Ectodermal cell (in vitro differentiated cells): ENCODE data around the gene MRPL37.

Experiments
- H3K27ac ChIP-seq: 2 replicates; pipeline ENCODE4 v1.7.0; 2013; ENCODE audit warnings: mild to moderate bottlenecking, low read depth, low read length; ENCODE audit not compliant: insufficient read depth, poor library complexity, severe bottlenecking
- H3K27me3 ChIP-seq: 2 replicates; pipeline ENCODE4 v1.7.0; 2013; ENCODE audit warnings: mild to moderate bottlenecking, low read length; ENCODE audit not compliant: insufficient read depth, control insufficient read depth, poor library complexity, severe bottlenecking
- H3K36me3 ChIP-seq: one replicate; pipeline ENCODE4 v1.7.0; 2013; ENCODE audit warnings: low read length; ENCODE audit not compliant: control insufficient read depth, insufficient read depth
- H3K4me1 ChIP-seq: one replicate; pipeline ENCODE4 v1.7.0; 2013; ENCODE audit warnings: low read length; ENCODE audit not compliant: control insufficient read depth, insufficient read depth
- H3K4me3 ChIP-seq: 2 replicates; pipeline ENCODE4 v1.7.0; 2013; ENCODE audit warnings: low read depth, low read length, control low read depth; ENCODE audit not compliant: insufficient read depth
- H3K9me3 ChIP-seq: 2 replicates; pipeline ENCODE4 v1.7.0; 2013; ENCODE audit warnings: mild to moderate bottlenecking, low read length, moderate library complexity; ENCODE audit not compliant: control insufficient read depth
- WGBS, 2 experiments: methylation state at CpG; one replicate each; pipeline ENCODE4 v1.1.7; 2013; ENCODE audit warnings: missing lambda C conversion rate in 2 of 2; 5-methylcytosine and 5-hydroxymethylcytosine counted together

The MRPL37 gene

GRCh38 chr1:54238353-54239034 lies 38.5 kb downstream of the MRPL37 start:
- H3K27me3 ChIP-seq = no peaks in the 10 kb centered on the region
- no peaks in the 10 kb centered on the region for H3K9me3 ChIP-seq
- H3K4me3 ChIP-seq = no peak overlapping the region
- peaks cover 8% of the 10 kb centered on the region for H3K36me3 ChIP-seq
- no peaks in the 10 kb centered on the region for H3K4me1 ChIP-seq
- H3K27ac ChIP-seq = no peak overlapping the region
- WGBS, 2 experiments = 94% methylated on average over 12 of the region's 12 CpGs

DNA sequence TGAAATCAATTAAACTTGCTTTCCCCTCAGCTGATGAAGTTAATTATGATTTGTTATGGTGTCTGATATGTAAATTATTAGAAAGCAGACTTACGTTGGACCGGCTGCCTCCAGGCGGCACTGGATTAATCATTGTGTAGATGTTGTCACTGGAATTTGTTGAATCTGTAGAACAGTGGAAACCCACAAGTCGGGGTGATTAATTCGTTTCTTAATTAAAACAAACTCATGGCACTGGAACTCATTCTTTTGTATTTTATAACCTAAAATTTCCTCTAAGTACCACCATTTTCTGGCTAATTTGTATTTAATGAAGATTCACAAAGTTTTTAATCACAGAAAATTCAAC lies 39.0 kb downstream of the MRPL37 start:
- 93% methylated on average over 5 of the region's 5 CpGs for WGBS, 2 experiments
- Histone ChIP-seq H3K27me3 (no peaks in the 10 kb centered on the region), H3K4me1 (no peaks in the 10 kb centered on the region), H3K36me3 (peaks cover 8% of the 10 kb centered on the region), H3K9me3 (no peaks in the 10 kb centered on the region), H3K27ac (no peak overlapping the region), H3K4me3 (no peak overlapping the region)

- WGBS, 2 experiments = 90 to 93% methylated on average over 10 of the region's 10 CpGs
- H3K36me3 ChIP-seq = peaks cover 8% of the 10 kb centered on the region
- H3K9me3 ChIP-seq = no peaks in the 10 kb centered on the region
- H3K27me3 ChIP-seq = no peaks in the 10 kb centered on the region
- no peak overlapping the region for H3K27ac ChIP-seq
- H3K4me3 ChIP-seq = no peak overlapping the region
- no peaks in the 10 kb centered on the region for H3K4me1 ChIP-seq
These were observed 39.7 kb downstream of the MRPL37 start for GRCh38 chr1:54239631-54240031.

DNA sequence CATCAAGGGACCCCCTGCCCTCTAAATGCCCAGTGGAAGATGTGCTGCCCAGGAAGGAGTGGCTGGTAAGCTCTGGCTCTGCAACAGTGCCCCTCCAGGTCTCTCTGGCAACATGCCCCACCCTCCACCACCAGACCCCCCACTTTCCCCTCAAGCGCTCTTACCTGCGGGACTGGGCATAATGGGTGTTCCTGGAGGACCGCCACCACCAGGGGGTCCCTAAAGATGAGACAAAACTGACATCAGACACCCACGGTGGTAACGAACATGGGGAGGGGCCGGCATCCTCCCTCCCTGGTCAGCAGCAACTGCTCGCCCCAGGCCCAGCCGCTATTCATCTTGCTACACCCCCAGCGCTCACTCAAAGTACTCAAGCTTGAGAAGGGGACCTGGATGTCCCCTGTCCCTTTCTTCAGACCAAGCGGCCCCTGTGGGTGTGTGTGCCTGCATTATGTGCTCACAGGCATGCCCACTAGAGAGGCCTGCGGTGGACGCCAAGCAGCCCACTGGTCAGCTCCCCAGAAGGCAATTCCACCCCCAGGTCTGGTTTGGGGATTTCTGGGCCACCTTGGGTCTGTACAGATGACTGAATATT lies 40.9 kb downstream of the MRPL37 start:
- Histone ChIP-seq H3K4me3 (no peak overlapping the region), H3K27ac (no peak overlapping the region), H3K4me1 (peaks cover 4% of the 10 kb centered on the region), H3K9me3 (no peaks in the 10 kb centered on the region), H3K27me3 (no peaks in the 10 kb centered on the region), H3K36me3 (peaks cover 8% of the 10 kb centered on the region)
- 94% methylated on average over 12 of the region's 12 CpGs for WGBS, 2 experiments

- Histone ChIP-seq H3K27ac (no peak overlapping the region), H3K36me3 (peaks cover 8% of the 10 kb centered on the region), H3K4me3 (no peak overlapping the region), H3K4me1 (peaks cover 8% of the 10 kb centered on the region), H3K9me3 (no peaks in the 10 kb centered on the region), H3K27me3 (no peaks in the 10 kb centered on the region)
- 92 to 93% methylated on average over 4 to 5 of the region's 6 CpGs for WGBS, 2 experiments
These were observed 41.4 kb downstream of the MRPL37 start for GRCh38 chr1:54241364-54241763.

- H3K27ac ChIP-seq = no peak overlapping the region
- H3K27me3 ChIP-seq = no peaks in the 10 kb centered on the region
- H3K9me3 ChIP-seq = no peaks in the 10 kb centered on the region
- H3K4me3 ChIP-seq = no peak overlapping the region
- H3K36me3 ChIP-seq = peaks cover 5% of the 10 kb centered on the region
- H3K4me1 ChIP-seq = peaks cover 17% of the 10 kb centered on the region
- 94 to 97% methylated on average over 13 of the region's 13 CpGs for WGBS, 2 experiments
These were observed 43.1 kb downstream of the MRPL37 start for GRCh38 chr1:54243022-54243421.

DNA sequence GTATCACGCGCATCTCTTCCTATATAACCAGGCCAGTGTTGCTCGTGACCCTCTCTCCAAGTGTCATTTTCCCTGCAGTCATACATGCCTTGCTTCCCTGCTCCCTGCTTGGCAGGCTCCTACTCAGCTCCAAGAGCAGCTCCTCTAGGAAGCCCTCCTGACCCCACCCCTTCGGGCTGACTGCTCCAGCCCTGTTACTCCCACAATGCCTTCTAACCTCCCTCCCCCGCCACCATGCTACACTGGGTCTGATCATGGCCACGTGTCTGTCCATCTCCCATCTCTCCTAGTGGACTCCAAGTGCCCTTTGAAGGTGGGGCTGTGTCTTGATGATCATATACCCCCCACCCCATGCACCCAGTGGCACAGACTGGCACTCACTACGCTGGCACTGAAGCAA lies 44.7 kb downstream of the MRPL37 start:
- WGBS, 2 experiments = 88 to 92% methylated on average over 7 of the region's 7 CpGs
- Histone ChIP-seq H3K4me1 (peaks cover 17% of the 10 kb centered on the region), H3K4me3 (no peak overlapping the region), H3K27me3 (no peaks in the 10 kb centered on the region), H3K9me3 (no peaks in the 10 kb centered on the region), H3K27ac (no peak overlapping the region), H3K36me3 (no peaks in the 10 kb centered on the region)

- H3K27me3 ChIP-seq = no peaks in the 10 kb centered on the region
- peak overlapping the region; percentile 26 for H3K27ac ChIP-seq
- WGBS, 2 experiments = 91 to 92% methylated on average over 4 of the region's 4 CpGs
- no peak overlapping the region for H3K4me3 ChIP-seq
- H3K36me3 ChIP-seq = no peaks in the 10 kb centered on the region
- H3K4me1 ChIP-seq = peaks cover 17% of the 10 kb centered on the region
- H3K9me3 ChIP-seq = no peaks in the 10 kb centered on the region
These were observed 45.5 kb downstream of the MRPL37 start for GRCh38 chr1:54245501-54245900.

DNA sequence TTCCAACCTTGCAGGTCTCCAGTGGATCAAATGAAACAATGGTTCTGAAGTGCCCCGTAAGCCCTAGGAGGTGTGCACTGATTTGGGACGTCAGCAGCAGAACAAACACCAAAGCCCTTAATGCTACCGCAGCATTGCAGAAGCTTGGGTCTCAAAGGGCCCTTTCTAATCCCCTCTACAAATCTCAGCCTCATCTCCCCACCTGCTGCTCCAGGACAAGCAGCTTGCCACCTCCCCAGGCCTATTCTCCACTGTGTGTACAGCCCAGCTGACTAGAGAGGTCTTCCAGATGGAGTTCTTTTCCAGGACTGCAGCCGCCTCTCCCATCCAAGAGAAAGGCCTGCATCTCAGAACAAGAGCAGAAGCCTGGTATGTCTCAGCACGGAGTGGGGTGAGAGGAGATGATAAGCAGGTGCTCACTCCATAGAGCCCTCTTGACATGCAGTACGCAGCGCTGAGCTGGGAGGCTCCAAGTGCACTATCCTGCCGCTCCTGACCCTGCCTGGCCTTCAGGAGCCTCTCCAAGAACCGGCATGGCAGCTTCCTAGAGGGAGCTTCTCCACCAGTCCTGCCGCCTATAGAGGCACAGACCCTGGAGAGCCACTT lies 46.3 kb downstream of the MRPL37 start:
- H3K9me3 ChIP-seq = no peaks in the 10 kb centered on the region
- no peaks in the 10 kb centered on the region for H3K36me3 ChIP-seq
- H3K4me3 ChIP-seq = no peak overlapping the region
- 86 to 87% methylated on average over 10 of the region's 10 CpGs for WGBS, 2 experiments
- H3K27me3 ChIP-seq = no peaks in the 10 kb centered on the region
- H3K27ac ChIP-seq = no peak overlapping the region
- peaks cover 17% of the 10 kb centered on the region for H3K4me1 ChIP-seq

DNA sequence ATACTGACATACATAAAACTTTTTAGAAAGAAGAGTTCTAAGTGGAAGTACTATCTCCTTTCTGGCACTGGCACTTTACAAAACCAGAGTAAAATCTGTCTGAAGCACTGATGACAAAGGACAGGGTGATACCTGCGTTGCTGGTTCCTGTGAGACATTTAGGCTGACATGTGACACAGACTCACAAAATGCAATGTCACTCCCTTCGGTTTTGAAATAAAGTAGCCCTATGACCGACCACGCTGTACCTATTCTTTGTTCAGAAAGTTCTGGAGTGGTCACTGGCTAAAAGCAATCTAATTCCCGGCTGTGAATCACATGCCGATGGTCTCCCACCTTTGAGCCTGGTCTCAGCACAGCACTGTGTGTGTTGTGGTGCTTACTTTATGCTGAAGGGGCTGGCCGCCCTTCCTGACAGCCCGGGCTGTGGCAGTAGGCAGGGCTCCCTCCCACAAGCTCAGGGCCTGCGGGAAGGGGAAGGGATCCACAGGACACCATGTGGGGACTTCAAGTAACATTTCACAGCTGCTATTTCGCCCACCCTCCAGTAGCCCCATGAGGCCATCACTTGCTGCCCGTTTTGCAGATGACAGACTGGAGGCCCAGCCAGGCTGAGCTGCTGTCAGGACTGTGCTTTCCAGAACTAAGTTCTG lies 48.0 kb downstream of the MRPL37 start:
- Histone ChIP-seq H3K9me3 (no peaks in the 10 kb centered on the region), H3K36me3 (no peaks in the 10 kb centered on the region), H3K27ac (no peak overlapping the region), H3K4me3 (no peak overlapping the region), H3K27me3 (no peaks in the 10 kb centered on the region), H3K4me1 (peaks cover 17% of the 10 kb centered on the region)
- 92 to 93% methylated on average over 11 of the region's 11 CpGs for WGBS, 2 experiments
